GM21381 (cell line): ENCODE results near the gene MAP2K5.
"Not testable (repeated sequence)": the region's sequence is repeated elsewhere in the genome, so short reads cannot be mapped to it uniquely, and the experiment has no call there.

Source experiments
- ATAC-seq: cut with Tn5 transposase; IDR thresholded peaks from one replicate; pipeline ENCODE4 v1.9.1; 2021; ENCODE audit warnings: mild to moderate bottlenecking, moderate library complexity; ENCODE audit not compliant: unreplicated experiment

The MAP2K5 gene

GRCh38 chr15:67590191-67590590 lies 47.7 kb downstream of the MAP2K5 start:
- ATAC-seq, result no peak

GRCh38 chr15:67592245-67592644 lies 49.7 kb downstream of the MAP2K5 start:
- no peak for ATAC-seq

- ATAC-seq, result no peak
Observed at GRCh38 chr15:67593562-67593961, 51.1 kb downstream of the MAP2K5 start.

GRCh38 chr15:67594770-67595169 lies 52.3 kb downstream of the MAP2K5 start:
- no peak for ATAC-seq

- ATAC-seq, result no peak
Observed at GRCh38 chr15:67595572-67595971, 53.1 kb downstream of the MAP2K5 start.

- no peak for ATAC-seq
Observed at GRCh38 chr15:67601073-67601472, 58.6 kb downstream of the MAP2K5 start.

- ATAC-seq, result no peak
Observed at GRCh38 chr15:67603063-67603462, 60.6 kb downstream of the MAP2K5 start.

- no peak for ATAC-seq
Observed at GRCh38 chr15:67605871-67606270, 63.4 kb downstream of the MAP2K5 start.

GRCh38 chr15:67606742-67607141 lies 64.2 kb downstream of the MAP2K5 start:
- ATAC-seq, result no peak

- ATAC-seq, result no peak
Observed at GRCh38 chr15:67607329-67607728, 64.8 kb downstream of the MAP2K5 start.

- no peak for ATAC-seq
Observed at GRCh38 chr15:67607959-67608637, 65.6 kb downstream of the MAP2K5 start.

- no peak for ATAC-seq
Observed at GRCh38 chr15:67608638-67608959, 66.1 kb downstream of the MAP2K5 start.

- no peak for ATAC-seq
Observed at GRCh38 chr15:67611370-67612369, 69.2 kb downstream of the MAP2K5 start.

- no peak for ATAC-seq
Observed at GRCh38 chr15:67613211-67613610, 70.7 kb downstream of the MAP2K5 start.

GRCh38 chr15:67613708-67614107 lies 71.2 kb downstream of the MAP2K5 start:
- ATAC-seq, result no peak

GRCh38 chr15:67615131-67615534 lies 72.6 kb downstream of the MAP2K5 start:
- ATAC-seq, result not testable (repeated sequence)

- ATAC-seq, result no peak
Observed at GRCh38 chr15:67618297-67618696, 75.8 kb downstream of the MAP2K5 start.

GRCh38 chr15:67622110-67622509 lies 79.6 kb downstream of the MAP2K5 start:
- no peak for ATAC-seq

- ATAC-seq, result no peak
Observed at GRCh38 chr15:67632261-67632660, 89.8 kb downstream of the MAP2K5 start.

GRCh38 chr15:67635950-67636349 lies 93.4 kb downstream of the MAP2K5 start:
- ATAC-seq, result not testable (repeated sequence)

GRCh38 chr15:67639591-67639990 lies 97.1 kb downstream of the MAP2K5 start:
- ATAC-seq, result no peak

GRCh38 chr15:67641453-67641852 lies 99.0 kb downstream of the MAP2K5 start:
- no peak for ATAC-seq
